Effector memory CD8-positive, alpha-beta T cell (primary cell): ENCODE measurements around the gene NHSL2.

Experiments used
- ATAC-seq: fragments of 150-1000 bp; cut with Tn5 transposase; replicated peaks from 2 replicates; pipeline ENCODE4 v1.10.0; 2021; ENCODE audit warnings: mild to moderate bottlenecking, moderate library complexity
- DNase-seq, 3 experiments: peaks; one replicate each; pipeline ENCODE4 v3.0.0; 2021
- H3K27ac Mint-ChIP-seq, 2 donors: one replicate each; pipeline ENCODE4 v1.8.0; 2022; ENCODE audit warnings: mild to moderate bottlenecking in 2 of 2, mixed read lengths in 2 of 2, moderate library complexity in 2 of 2
- H3K27me3 Mint-ChIP-seq, 2 donors: one replicate each; pipeline ENCODE4 v1.8.0; 2022; ENCODE audit warnings: mixed read lengths in 2 of 2
- H3K36me3 Mint-ChIP-seq: one replicate; pipeline ENCODE4 v1.8.0; 2022; ENCODE audit warnings: mild to moderate bottlenecking, moderate library complexity, mixed read lengths; ENCODE audit not compliant: insufficient read depth
- H3K4me1 Mint-ChIP-seq, 2 donors: one replicate each; pipeline ENCODE4 v1.8.0; 2022; ENCODE audit warnings: low read depth in 2 of 2, mixed read lengths in 2 of 2
- H3K4me3 Mint-ChIP-seq, 2 donors: one replicate each; pipeline ENCODE4 v1.8.0; 2022; ENCODE audit warnings: mild to moderate bottlenecking in 2 of 2, mixed read lengths in 2 of 2, moderate library complexity in 2 of 2
- H3K9me3 Mint-ChIP-seq, 2 donors: one replicate each; pipeline ENCODE4 v1.8.0; 2022; ENCODE audit warnings: mixed read lengths in 2 of 2

NHSL2 gene

GRCh38 chrX:72127332-72127731 lies 216.7 kb downstream of the NHSL2 start:
- H3K36me3 Mint-ChIP-seq = peaks cover 15% of the 10 kb centered on the region
- H3K4me3 Mint-ChIP-seq = no peak overlapping the region
- DNase-seq = no peak
- ATAC-seq = no peak
- no peaks in the 10 kb centered on the region for H3K27me3 Mint-ChIP-seq
- peaks cover 33 to 47% of the 10 kb centered on the region in 2 donors for H3K4me1 Mint-ChIP-seq
- H3K27ac Mint-ChIP-seq = peak overlapping the region in 1 of 2 donors; percentile 57
- H3K9me3 Mint-ChIP-seq = no peaks in the 10 kb centered on the region

DNA sequence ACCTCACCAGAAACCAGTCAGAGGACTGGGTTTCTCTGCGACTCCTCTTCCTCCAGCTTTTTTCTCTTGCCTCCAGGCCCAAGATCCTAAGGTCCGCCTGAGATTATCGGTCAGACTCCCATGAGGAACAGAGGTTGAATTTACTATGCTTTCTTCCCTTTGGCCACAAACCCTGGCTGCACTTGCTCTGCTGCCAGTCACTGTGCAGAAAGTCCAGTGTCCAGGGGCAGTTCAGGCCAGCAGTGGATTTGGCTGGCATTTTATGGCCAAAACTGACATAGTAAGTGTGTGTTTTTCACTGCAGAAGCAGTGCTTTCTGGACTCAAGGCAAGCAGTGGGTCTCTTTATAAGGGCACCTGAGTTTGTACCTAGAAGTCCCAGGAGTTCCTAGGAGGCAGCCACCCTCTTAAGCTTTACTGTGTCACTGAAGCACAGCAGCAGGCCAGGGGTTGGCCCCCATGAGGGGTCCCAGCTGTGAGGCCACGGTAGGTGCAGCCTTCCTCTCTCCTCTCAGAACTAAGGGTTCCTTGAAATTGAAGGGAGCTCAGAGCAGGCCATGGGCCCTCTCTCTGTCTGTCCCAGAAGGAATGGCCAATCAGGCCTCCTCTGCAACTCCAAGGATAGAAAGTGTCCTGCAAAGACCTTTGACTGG lies 217.7 kb downstream of the NHSL2 start:
- DNase-seq (no peak), ATAC-seq (no peak)
- no peaks in the 10 kb centered on the region for H3K27me3 Mint-ChIP-seq
- H3K9me3 Mint-ChIP-seq = no peaks in the 10 kb centered on the region
- H3K4me3 Mint-ChIP-seq = no peak overlapping the region
- H3K36me3 Mint-ChIP-seq = peaks cover 16% of the 10 kb centered on the region
- no peak overlapping the region for H3K27ac Mint-ChIP-seq
- peaks cover 23 to 38% of the 10 kb centered on the region in 2 donors for H3K4me1 Mint-ChIP-seq

- H3K27ac Mint-ChIP-seq = peak overlapping the region in 1 of 2 donors; percentile 75
- H3K9me3 Mint-ChIP-seq = no peaks in the 10 kb centered on the region
- peaks cover 23 to 37% of the 10 kb centered on the region in 2 donors for H3K4me1 Mint-ChIP-seq
- no peaks in the 10 kb centered on the region for H3K27me3 Mint-ChIP-seq
- ATAC-seq = no peak
- peaks cover 16% of the 10 kb centered on the region for H3K36me3 Mint-ChIP-seq
- no peak for DNase-seq
- H3K4me3 Mint-ChIP-seq = peak overlapping the region in 1 of 2 donors; percentile 33
Observed at GRCh38 chrX:72128881-72129280, 218.2 kb downstream of the NHSL2 start.

GRCh38 chrX:72129661-72130060 lies 219.0 kb downstream of the NHSL2 start:
- no peak for DNase-seq
- Mint-ChIP-seq H3K27ac (peak overlapping the region in 1 of 2 donors; percentile 65), H3K4me1 (peaks cover 18 to 30% of the 10 kb centered on the region in 2 donors), H3K36me3 (peaks cover 17% of the 10 kb centered on the region), H3K9me3 (no peaks in the 10 kb centered on the region), H3K27me3 (no peaks in the 10 kb centered on the region), H3K4me3 (peak overlapping the region in 1 of 2 donors; percentile 33)
- no peak for ATAC-seq

- Mint-ChIP-seq H3K36me3 (peaks cover 19% of the 10 kb centered on the region), H3K4me1 (peaks cover 12 to 24% of the 10 kb centered on the region in 2 donors), H3K9me3 (no peaks in the 10 kb centered on the region), H3K27me3 (no peaks in the 10 kb centered on the region), H3K4me3 (peak overlapping the region; percentile 58 to 64), H3K27ac (peak overlapping the region; percentile 63 to 65)
- no peak for DNase-seq
- no peak for ATAC-seq
Observed at GRCh38 chrX:72130156-72130761, 219.6 kb downstream of the NHSL2 start.

DNA sequence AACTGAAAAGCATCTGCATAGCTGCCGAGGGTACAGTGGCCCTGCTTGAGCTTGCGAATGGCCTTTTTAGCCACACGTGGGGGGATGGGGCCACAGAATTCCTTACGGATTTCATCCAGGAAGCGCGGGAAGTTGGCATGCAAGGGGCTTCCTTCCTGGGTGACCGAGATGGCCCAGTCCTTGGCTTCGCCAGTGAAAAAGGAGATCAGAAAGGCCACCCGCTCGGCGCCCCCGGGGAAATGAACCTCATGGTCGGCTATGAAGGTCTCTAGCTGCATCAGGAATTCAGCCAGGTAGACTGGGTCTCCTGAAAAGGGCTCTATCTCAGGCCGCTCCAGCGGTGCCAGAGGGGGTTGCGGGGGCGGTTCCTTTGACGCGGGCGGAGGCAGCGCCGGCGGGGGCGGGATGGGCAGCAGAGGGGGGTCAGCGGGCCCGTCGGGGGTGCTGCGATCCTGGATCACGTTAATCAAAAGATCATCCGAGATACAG lies 220.2 kb downstream of the NHSL2 start:
- Mint-ChIP-seq H3K36me3 (peaks cover 15% of the 10 kb centered on the region), H3K4me3 (peak overlapping the region; percentile 58 to 64), H3K27me3 (no peaks in the 10 kb centered on the region), H3K27ac (peak overlapping the region in 1 of 2 donors; percentile 63), H3K4me1 (peaks cover 8 to 19% of the 10 kb centered on the region in 2 donors), H3K9me3 (no peaks in the 10 kb centered on the region)
- no peak for ATAC-seq
- no peak for DNase-seq

GRCh38 chrX:72131317-72132294 lies 221.0 kb downstream of the NHSL2 start, which contains the start of gene RTL5:
RTL5 (minus strand) TSS chrX:72131915.
- Mint-ChIP-seq H3K27me3 (no peaks in the 10 kb centered on the region), H3K27ac (peak within 1 kb of the TSS; percentile 86 to 91)

DNA sequence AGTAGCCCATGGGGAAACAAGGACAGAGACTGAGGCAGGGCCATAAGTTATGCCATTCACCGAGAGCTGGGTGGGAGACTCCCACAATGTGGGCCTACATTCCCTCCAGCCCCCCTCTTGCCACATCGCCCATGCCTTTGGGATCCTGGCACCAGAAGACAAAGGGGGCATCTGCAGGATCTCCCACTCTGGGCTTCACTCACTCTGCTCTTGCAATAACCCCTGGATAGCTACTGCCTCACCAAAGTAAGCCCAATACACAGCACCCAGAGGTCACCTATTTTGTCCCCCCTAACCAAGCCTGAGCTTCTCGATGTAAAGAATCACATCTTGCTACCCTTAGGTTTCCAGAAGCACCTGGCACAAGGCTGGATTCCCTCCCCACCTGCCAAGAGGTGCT lies 221.8 kb downstream of the NHSL2 start:
- Mint-ChIP-seq H3K36me3 (peaks cover 19% of the 10 kb centered on the region), H3K9me3 (no peaks in the 10 kb centered on the region), H3K27me3 (no peaks in the 10 kb centered on the region), H3K4me3 (peak overlapping the region; percentile 74 to 83), H3K4me1 (peaks cover 4 to 13% of the 10 kb centered on the region in 2 donors), H3K27ac (peak overlapping the region; percentile 86 to 91)
- no peak for ATAC-seq
- no peak for DNase-seq

More at GRCh38 chrX:72131317-72132294, 221.0 kb downstream of the NHSL2 start, which contains the start of gene RTL5:
- H3K4me3 Mint-ChIP-seq = peak within 1 kb of the TSS; percentile 74 to 83
- DNase-seq (peak; percentile 41 to 49 (median 48)), ATAC-seq (peak; percentile 85)
- H3K9me3 Mint-ChIP-seq = no peaks in the 10 kb centered on the region
- H3K36me3 Mint-ChIP-seq = peaks cover 14% of the 10 kb centered on the region
- peaks cover 7 to 17% of the 10 kb centered on the region in 2 donors for H3K4me1 Mint-ChIP-seq

DNA sequence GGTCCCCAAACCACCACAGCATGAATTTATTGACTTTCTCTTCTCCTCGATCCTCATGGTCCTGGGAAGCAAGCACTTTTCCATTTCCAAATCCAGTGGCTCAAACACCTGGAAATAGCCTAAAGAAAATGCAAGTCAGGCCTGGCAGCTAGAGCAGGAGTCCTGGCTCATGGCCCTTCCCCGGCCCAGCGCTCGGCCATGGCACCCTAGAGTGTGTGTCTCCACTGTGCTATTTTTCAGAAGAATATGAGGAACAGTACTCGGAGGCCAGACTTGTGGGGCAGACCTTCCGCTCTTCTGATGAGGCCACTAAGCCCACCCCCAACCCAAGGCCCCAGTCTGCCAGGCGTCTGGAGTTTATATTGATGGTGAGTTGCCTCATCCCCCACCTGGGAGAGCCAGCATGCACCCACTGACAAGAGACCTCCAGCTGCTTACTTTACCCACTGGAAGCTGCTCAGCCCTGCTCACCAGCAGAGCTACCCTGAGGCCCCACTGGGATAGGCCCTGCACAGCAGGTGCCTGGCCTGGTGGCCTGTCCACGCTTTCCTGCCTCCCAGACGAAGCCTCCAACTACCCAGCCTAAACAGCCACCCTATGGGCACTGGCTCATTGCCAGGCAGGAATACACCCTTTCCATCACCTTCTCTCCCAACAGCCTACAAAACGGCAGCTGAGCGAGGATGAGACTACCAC lies 223.4 kb downstream of the NHSL2 start:
- Mint-ChIP-seq H3K9me3 (no peaks in the 10 kb centered on the region), H3K27me3 (no peaks in the 10 kb centered on the region), H3K4me3 (no peak overlapping the region), H3K36me3 (peaks cover 19% of the 10 kb centered on the region), H3K27ac (peak overlapping the region in 1 of 2 donors; percentile 55), H3K4me1 (peaks cover 4 to 13% of the 10 kb centered on the region in 2 donors)
- ATAC-seq (no peak), DNase-seq (no peak)

DNA sequence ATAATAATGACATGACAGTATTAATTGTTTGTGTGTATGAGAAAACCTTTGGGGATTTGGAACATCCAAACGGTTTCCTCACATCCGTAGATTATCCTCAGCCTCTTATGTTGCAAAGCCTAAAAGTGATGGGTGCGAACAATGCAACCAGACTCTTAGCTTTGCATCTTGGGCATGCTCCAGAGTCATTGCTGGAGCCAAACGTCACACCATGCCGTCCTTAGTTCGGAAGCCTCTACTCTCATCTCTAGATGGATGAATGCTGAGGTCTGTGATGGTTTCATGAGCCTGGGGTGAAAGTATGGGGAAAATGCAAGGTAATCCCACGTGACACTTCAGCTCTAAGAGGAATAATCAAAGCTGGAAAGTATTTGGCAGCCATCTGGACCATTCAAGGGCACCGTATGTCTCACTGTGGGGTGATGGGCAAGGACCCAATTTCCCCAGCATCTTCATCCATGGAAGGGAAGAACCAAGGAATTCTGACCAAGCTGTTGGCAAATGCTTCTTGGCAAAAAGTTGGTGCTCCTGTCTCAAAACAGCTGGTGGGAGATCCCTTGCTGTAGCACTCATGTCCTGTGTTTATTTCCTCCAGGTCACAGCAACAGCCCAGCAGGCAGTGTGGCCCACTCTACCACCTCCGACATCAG lies 227.3 kb downstream of the NHSL2 start:
- H3K27ac Mint-ChIP-seq = no peak overlapping the region
- no peak for DNase-seq
- H3K9me3 Mint-ChIP-seq = no peaks in the 10 kb centered on the region
- H3K4me3 Mint-ChIP-seq = no peak overlapping the region
- peaks cover 30% of the 10 kb centered on the region for H3K36me3 Mint-ChIP-seq
- no peaks in the 10 kb centered on the region for H3K27me3 Mint-ChIP-seq
- H3K4me1 Mint-ChIP-seq = peaks cover 15 to 18% of the 10 kb centered on the region in 2 donors
- no peak for ATAC-seq

DNA sequence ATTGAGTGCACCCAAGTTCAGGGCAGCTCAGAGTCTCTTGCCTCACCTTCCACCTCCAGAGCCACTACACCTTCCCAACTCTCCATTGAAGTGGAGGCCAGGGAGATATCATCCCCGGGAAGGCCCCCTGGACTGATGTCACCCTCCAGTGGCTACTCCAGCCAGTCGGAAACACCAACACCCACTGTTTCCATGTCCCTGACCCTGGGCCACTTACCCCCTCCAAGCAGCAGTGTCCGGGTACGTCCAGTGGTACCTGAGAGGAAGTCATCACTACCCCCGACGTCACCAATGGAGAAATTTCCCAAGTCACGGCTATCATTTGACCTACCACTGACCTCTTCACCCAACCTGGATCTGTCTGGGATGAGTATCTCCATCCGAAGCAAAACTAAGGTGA lies 228.9 kb downstream of the NHSL2 start:
- H3K4me1 Mint-ChIP-seq = peaks cover 19% of the 10 kb centered on the region in 2 donors
- H3K9me3 Mint-ChIP-seq = no peaks in the 10 kb centered on the region
- peak overlapping the region in 1 of 2 donors; percentile 62 for H3K27ac Mint-ChIP-seq
- H3K4me3 Mint-ChIP-seq = no peak overlapping the region
- ATAC-seq = no peak
- H3K27me3 Mint-ChIP-seq = no peaks in the 10 kb centered on the region
- DNase-seq = no peak
- H3K36me3 Mint-ChIP-seq = peaks cover 31% of the 10 kb centered on the region

DNA sequence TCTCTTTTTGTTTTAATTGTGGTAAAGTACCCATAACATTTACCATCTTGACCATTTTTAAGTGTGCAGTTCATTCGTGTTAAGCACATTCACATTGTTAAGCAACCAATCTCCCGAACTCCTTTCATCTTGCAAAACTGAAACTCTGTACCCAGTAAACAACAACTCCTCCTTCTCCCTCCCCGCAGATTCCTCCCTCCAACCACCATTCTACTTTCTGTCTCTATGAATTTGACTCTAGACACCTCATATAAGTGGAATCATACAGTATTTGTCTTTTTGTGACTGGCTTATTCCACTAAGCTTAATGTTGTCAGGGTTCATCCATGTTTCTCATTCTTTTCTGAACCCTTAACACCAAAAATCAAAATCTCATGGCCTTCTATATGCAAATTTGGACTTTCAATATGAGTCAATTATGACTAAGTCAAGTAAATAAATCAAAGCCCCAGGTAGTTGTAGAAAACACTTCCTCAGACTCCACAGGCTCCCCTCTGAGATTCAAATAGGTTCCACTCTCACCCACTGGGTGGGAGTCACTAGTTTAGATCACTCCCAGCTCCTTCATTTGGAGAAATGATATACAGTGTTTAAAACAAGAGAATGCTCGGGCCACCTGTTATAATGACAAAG lies 230.8 kb downstream of the NHSL2 start:
- ATAC-seq (peak; percentile 80), DNase-seq (no peak)
- H3K27ac Mint-ChIP-seq = peak overlapping the region; percentile 21 to 81
- H3K27me3 Mint-ChIP-seq = no peaks in the 10 kb centered on the region
- H3K4me1 Mint-ChIP-seq = peaks cover 20 to 23% of the 10 kb centered on the region in 2 donors
- peaks cover 27% of the 10 kb centered on the region for H3K36me3 Mint-ChIP-seq
- H3K4me3 Mint-ChIP-seq = peak overlapping the region; percentile 32 to 42
- no peaks in the 10 kb centered on the region for H3K9me3 Mint-ChIP-seq
